ENCODE results near the gene TECPR2.

TECPR2 gene

GRCh38 chr14:102375119-102375518 is 12.4 kb downstream of the TECPR2 start:
- DNase-seq = no peak

- no peak for DNase-seq
Observed at GRCh38 chr14:102377696-102378095, 15.0 kb downstream of the TECPR2 start.

GRCh38 chr14:102378830-102379229 is 16.1 kb downstream of the TECPR2 start:
- DNase-seq = no peak

GRCh38 chr14:102387086-102387485 is 24.3 kb downstream of the TECPR2 start:
- no peak for DNase-seq

GRCh38 chr14:102389246-102389645 is 26.5 kb downstream of the TECPR2 start:
- DNase-seq = no peak

GRCh38 chr14:102390064-102390855 is 27.5 kb downstream of the TECPR2 start:
- no peak for DNase-seq

GRCh38 chr14:102392506-102392905 is 29.8 kb downstream of the TECPR2 start:
- DNase-seq = no peak

GRCh38 chr14:102394717-102395375 is 32.1 kb downstream of the TECPR2 start:
- DNase-seq = no peak

GRCh38 chr14:102396521-102396920 is 33.8 kb downstream of the TECPR2 start:
- DNase-seq = no peak

GRCh38 chr14:102403028-102403427 is 40.3 kb downstream of the TECPR2 start:
- DNase-seq = no peak

GRCh38 chr14:102407258-102407657 is 44.5 kb downstream of the TECPR2 start:
- DNase-seq = no peak

- no peak for DNase-seq
Observed at GRCh38 chr14:102408724-102409123, 46.0 kb downstream of the TECPR2 start.

GRCh38 chr14:102415671-102416070 is 52.9 kb downstream of the TECPR2 start:
- DNase-seq = no peak

GRCh38 chr14:102417001-102417431 is 54.3 kb downstream of the TECPR2 start:
- DNase-seq = no peak

GRCh38 chr14:102417646-102418045 is 54.9 kb downstream of the TECPR2 start:
- DNase-seq = no peak

- no peak for DNase-seq
Observed at GRCh38 chr14:102418169-102418852, 55.6 kb downstream of the TECPR2 start.

GRCh38 chr14:102418853-102419240 is 56.1 kb downstream of the TECPR2 start:
- DNase-seq = no peak

GRCh38 chr14:102419276-102419675 is 56.5 kb downstream of the TECPR2 start:
- no peak for DNase-seq

- DNase-seq = no peak
Observed at GRCh38 chr14:102419716-102420115, 57.0 kb downstream of the TECPR2 start.

- DNase-seq = no peak
Observed at GRCh38 chr14:102421411-102422057, 58.8 kb downstream of the TECPR2 start.

GRCh38 chr14:102424520-102424919 is 61.8 kb downstream of the TECPR2 start:
- no peak for DNase-seq

GRCh38 chr14:102424923-102425322 is 62.2 kb downstream of the TECPR2 start:
- no peak for DNase-seq

GRCh38 chr14:102426796-102427195 is 64.1 kb downstream of the TECPR2 start:
- no peak for DNase-seq

Measured in cortex of kidney (tissue), 1 donor.